PC-3 (cell line): ENCODE results near the gene LRCH1. TPM values are rescaled to one million over a fixed set of nuclear protein-coding genes. Genes with fewer than 3 reads are reported as not detected.

ENCODE experiments used
- ATAC-seq: fragments of 200-7000 bp; cut with Tn5 transposase; 2 replicates; pipeline ENCODE4 v1.9.1; 2020; ENCODE audit warnings: mild to moderate bottlenecking, moderate library complexity
- BruUV-seq: library from RNA; stranded (reverse); fragments of 400-500 nt; replicated peaks from 2 replicates; lab custom pipeline; 2021; lab: Mats Ljungman, UMichigan
- CTCF ChIA-PET: fragments of 300-600 bp; sonication (Branson Sonifier 250); formaldehyde crosslinking; loops from one replicate; lab custom pipeline; 2022; ENCODE audit warnings: antibody characterized with exemption; lab: Charles Lee
- POLR2A ChIA-PET: fragments of 300-600 bp; sonication (Branson Sonifier 250); formaldehyde crosslinking; loops from one replicate; lab custom pipeline; 2022; ENCODE audit warnings: antibody characterized with exemption; ENCODE audit not compliant: unreplicated experiment; lab: Charles Lee
- DNase-seq: peaks from one replicate; pipeline ENCODE4 v3.0.0-alpha.2; 2015
- H2AFZ ChIP-seq: fragments of 300-600 bp; sonication (generic); 2 replicates; pipeline ENCODE4 v1.6.0; 2016; ENCODE audit warnings: antibody characterized with exemption, low read length
- H3F3A ChIP-seq: fragments of 300-600 bp; sonication (generic); one replicate; pipeline ENCODE4 v1.6.0; 2017; ENCODE audit warnings: antibody characterized with exemption, low read length, control low read depth, mild to moderate bottlenecking; ENCODE audit not compliant: unreplicated experiment
- H3K27ac ChIP-seq: fragments of 300-600 bp; sonication (generic); 2 replicates; pipeline ENCODE4 v1.5.1; 2016; ENCODE audit warnings: mild to moderate bottlenecking, low read length
- H3K27me3 ChIP-seq: fragments of 300-600 bp; sonication (generic); 2 replicates; pipeline ENCODE4 v1.6.1; 2016; ENCODE audit warnings: low read length, mixed read lengths
- H3K36me3 ChIP-seq: fragments of 300-600 bp; sonication (generic); 2 replicates; pipeline ENCODE4 v1.6.1; 2016; ENCODE audit warnings: low read depth, mixed run types, low read length, mixed read lengths
- H3K4me1 ChIP-seq: fragments of 300-600 bp; sonication (generic); 2 replicates; pipeline ENCODE4 v1.5.1; 2016; ENCODE audit warnings: low read length; ENCODE audit not compliant: insufficient read depth
- H3K4me2 ChIP-seq: fragments of 300-600 bp; sonication (generic); 2 replicates; pipeline ENCODE4 v1.6.0; 2016; ENCODE audit warnings: low read length
- H3K4me3 ChIP-seq: fragments of 300-600 bp; sonication (generic); 2 replicates; pipeline ENCODE4 v1.5.1; 2016; ENCODE audit warnings: mild to moderate bottlenecking, low read length, mixed read lengths
- H3K79me2 ChIP-seq: fragments of 300-600 bp; sonication (generic); 2 replicates; pipeline ENCODE4 v1.6.1; 2017; ENCODE audit warnings: low read length, mixed read lengths
- H3K9ac ChIP-seq: fragments of 300-600 bp; sonication (generic); 2 replicates; pipeline ENCODE4 v1.6.0; 2016; ENCODE audit warnings: mild to moderate bottlenecking, low read length
- H3K9me2 ChIP-seq: fragments of 300-600 bp; sonication (generic); replicated peaks from 2 replicates; pipeline ENCODE4 v1.6.1; 2016; ENCODE audit warnings: mixed run types, low read length, mixed read lengths
- H3K9me3 ChIP-seq: fragments of 300-600 bp; sonication (generic); 2 replicates; pipeline ENCODE4 v1.6.1; 2016; ENCODE audit warnings: low read length, mixed read lengths
- H4K20me1 ChIP-seq: fragments of 300-600 bp; sonication (generic); 2 replicates; pipeline ENCODE4 v1.6.1; 2016; ENCODE audit warnings: low read length, mixed read lengths
- CTCF ChIP-seq: fragments of 300-600 bp; sonication (generic); conservative IDR thresholded peaks from 2 replicates; pipeline ENCODE4 v1.5.1; 2017; ENCODE audit warnings: antibody characterized with exemption, low read depth, mild to moderate bottlenecking, low read length
- EZH2 ChIP-seq: fragments of 300-600 bp; sonication (generic); IDR thresholded peaks from one replicate; pipeline ENCODE4 v1.6.1; 2017; ENCODE audit warnings: antibody characterized with exemption, mild to moderate bottlenecking, low read length; ENCODE audit not compliant: unreplicated experiment
- EZH2phosphoT487 ChIP-seq: fragments of 300-600 bp; sonication (generic); IDR thresholded peaks from 2 replicates; pipeline ENCODE4 v1.6.1; 2018; ENCODE audit warnings: mild to moderate bottlenecking, antibody characterized with exemption, low read length, borderline replicate concordance
- intact Hi-C: fragments of 100-400 bp; cut with micrococcal nuclease; formaldehyde crosslinking; loops from 2 replicates; pipeline ENCODE4 v1.9.0; 2023
- total RNA-seq: library from RNA; depleted of rRNA; stranded (reverse); fragments of >200 nt; gene quantifications from 2 replicates; pipeline ENCODE4 v1.2.3, GENCODE V29; 2014

LRCH1 gene
- total RNA-seq, 1 experiment from 2014 or later, result 4.3 TPM

- peaks cover 69% of the 10 kb centered on the region for H3K79me2 ChIP-seq
- H3K4me1 ChIP-seq, result peaks cover 33% of the 10 kb centered on the region
- no peak overlapping the region for H3K9ac ChIP-seq
- no peaks in the 10 kb centered on the region for H3F3A ChIP-seq
- no peaks in the 10 kb centered on the region for H3K36me3 ChIP-seq
- BruUV-seq, result no TSS peak
- H3K9me3 ChIP-seq, result no peaks in the 10 kb centered on the region
- no peaks in the 10 kb centered on the region for H3K9me2 ChIP-seq
- no peak for TF ChIP-seq EZH2phosphoT487
- no peak for TF ChIP-seq EZH2
- no peak for TF ChIP-seq CTCF
- DNase-seq, result no peak
- 0 out of 2 replicates have a peak overlapping the region, but pooled peaks have one; percentile 29 for H3K27ac ChIP-seq
- ChIA-PET CTCF (no interaction called here), POLR2A (no interaction called here)
- H3K4me2 ChIP-seq, result peak overlapping the region; percentile 51; the same call in 1 of the 2 replicates
- H3K27me3 ChIP-seq, result no peaks in the 10 kb centered on the region
- no peak for ATAC-seq
- no peaks in the 10 kb centered on the region for H4K20me1 ChIP-seq
- H3K4me3 ChIP-seq, result no peak overlapping the region
- H2AFZ ChIP-seq, result no peak overlapping the region
- intact Hi-C loops, result loop anchor here (5.0 kb wide), 1 partner anchor 40 kb away; no protein-coding TSS in a partner anchor
Measured at GRCh38 chr13:46606970-46607369, 54.0 kb downstream of the LRCH1 start.

GRCh38 chr13:46607768-46608564, 55.0 kb downstream of the LRCH1 start:
- TF ChIP-seq EZH2, result no peak
- no peak for TF ChIP-seq CTCF
- TF ChIP-seq EZH2phosphoT487, result no peak
- Histone ChIP-seq H3K9me3 (no peaks in the 10 kb centered on the region), H3K36me3 (no peaks in the 10 kb centered on the region), H3K9me2 (no peaks in the 10 kb centered on the region), H3K4me1 (peaks cover 33% of the 10 kb centered on the region), H3K4me3 (no peak overlapping the region), H2AFZ (no peak overlapping the region), H3K79me2 (peaks cover 66% of the 10 kb centered on the region), H3K27me3 (no peaks in the 10 kb centered on the region), H3K4me2 (peak overlapping the region; percentile 51), H3K27ac (0 out of 2 replicates have a peak overlapping the region, but pooled peaks have one; percentile 29), H4K20me1 (no peaks in the 10 kb centered on the region), H3K9ac (no peak overlapping the region), H3F3A (no peaks in the 10 kb centered on the region)
- ATAC-seq, result peak; percentile 69
- DNase-seq, result peak; percentile 28
- CTCF ChIA-PET, result no interaction called here
- intact Hi-C loops, result loop anchor here (5.0 kb wide), 1 partner anchor 39 kb away; no protein-coding TSS in a partner anchor
- POLR2A ChIA-PET, result no interaction called here
- no TSS peak for BruUV-seq
